ENCODE data around the gene CELF1. TPM values are rescaled to one million over a fixed set of nuclear protein-coding genes. Genes with fewer than 3 reads are reported as not detected.

Gene CELF1
- total RNA-seq, 2 experiments from 2014 or later, result 103 to 111 TPM

GRCh38 chr11:47441421-47441820 is 111.5 kb downstream of the CELF1 start:
- ATAC-seq (ENCODE audit: poor library complexity), result no peak
- H3K9me3 Mint-ChIP-seq, result no peaks in the 10 kb centered on the region
- no peaks in the 10 kb centered on the region for H3K27me3 Mint-ChIP-seq
- no peak for TF ChIP-seq CTCF (IDR thresholded peaks at IDR 0.05)
- H3K4me3 ChIP-seq (ENCODE audit: low read length), result no peak overlapping the region
- no peak overlapping the region for H3K4me3 Mint-ChIP-seq
- DNase-seq, result no peak
- ChIA-PET CTCF (no interaction called here), POLR2A (no interaction called here)
- peaks cover 3% of the 10 kb centered on the region for H3K4me1 ChIP-seq (ENCODE audit: insufficient read depth, low read length)
- H3K36me3 ChIP-seq (ENCODE audit: insufficient read depth, low read length), result no peaks in the 10 kb centered on the region
- H3K27ac Mint-ChIP-seq, result no peak overlapping the region
- H3K27ac ChIP-seq (ENCODE audit: low read depth in 1 of 2, low read length in 2 of 2), result no peak overlapping the region
- intact Hi-C loops (cut with DNase I, micrococcal nuclease), result no loop called here
- H3K9me3 ChIP-seq (ENCODE audit: control insufficient read depth in 1 of 2, insufficient read depth in 1 of 2, low read length in 2 of 2), result peaks cover 0 to 10% of the 10 kb centered on the region in 2 experiments
- no peaks in the 10 kb centered on the region for H3K4me1 Mint-ChIP-seq (ENCODE audit: low read depth)
- H3K27me3 ChIP-seq (ENCODE audit: control insufficient read depth in 1 of 2, insufficient read depth in 2 of 2, low read length in 2 of 2), result no peaks in the 10 kb centered on the region
- no peaks in the 10 kb centered on the region for H3K36me3 Mint-ChIP-seq (ENCODE audit: low read depth)

GRCh38 chr11:47440054-47440476 is 112.9 kb downstream of the CELF1 start:
- H3K27ac ChIP-seq (ENCODE audit: low read depth in 1 of 2, low read length in 2 of 2), result no peak overlapping the region
- no peak overlapping the region for H3K4me3 ChIP-seq (ENCODE audit: low read length)
- no peak for ATAC-seq (ENCODE audit: poor library complexity)
- CTCF ChIA-PET, result no interaction called here
- Mint-ChIP-seq H3K4me1 (ENCODE audit: low read depth) (no peaks in the 10 kb centered on the region), H3K36me3 (ENCODE audit: low read depth) (no peaks in the 10 kb centered on the region), H3K27me3 (no peaks in the 10 kb centered on the region), H3K27ac (no peak overlapping the region), H3K9me3 (no peaks in the 10 kb centered on the region), H3K4me3 (no peak overlapping the region)
- no peaks in the 10 kb centered on the region for H3K36me3 ChIP-seq (ENCODE audit: insufficient read depth, low read length)
- no peaks in the 10 kb centered on the region for H3K27me3 ChIP-seq (ENCODE audit: control insufficient read depth in 1 of 2, insufficient read depth in 2 of 2, low read length in 2 of 2)
- H3K9me3 ChIP-seq (ENCODE audit: control insufficient read depth in 1 of 2, insufficient read depth in 1 of 2, low read length in 2 of 2), result peaks cover 0 to 10% of the 10 kb centered on the region in 2 experiments
- POLR2A ChIA-PET, result no interaction called here
- intact Hi-C loops (cut with DNase I, micrococcal nuclease), result no loop called here
- DNase-seq, result no peak
- H3K4me1 ChIP-seq (ENCODE audit: insufficient read depth, low read length), result peaks cover 3% of the 10 kb centered on the region
- TF ChIP-seq CTCF (IDR thresholded peaks at IDR 0.05), result no peak

- ATAC-seq (ENCODE audit: poor library complexity), result no peak
- ChIA-PET POLR2A (no interaction called here), CTCF (no interaction called here)
- Mint-ChIP-seq H3K4me1 (ENCODE audit: low read depth) (no peaks in the 10 kb centered on the region), H3K27me3 (no peaks in the 10 kb centered on the region), H3K4me3 (no peak overlapping the region), H3K27ac (no peak overlapping the region), H3K36me3 (ENCODE audit: low read depth) (no peaks in the 10 kb centered on the region), H3K9me3 (no peaks in the 10 kb centered on the region)
- DNase-seq, result no peak
- no peaks in the 10 kb centered on the region for H3K27me3 ChIP-seq (ENCODE audit: control insufficient read depth in 1 of 2, insufficient read depth in 2 of 2, low read length in 2 of 2)
- intact Hi-C loops (cut with DNase I, micrococcal nuclease), result no loop called here
- no peak overlapping the region for H3K27ac ChIP-seq (ENCODE audit: low read depth in 1 of 2, low read length in 2 of 2)
- no peak overlapping the region for H3K4me3 ChIP-seq (ENCODE audit: low read length)
- H3K9me3 ChIP-seq (ENCODE audit: control insufficient read depth in 1 of 2, insufficient read depth in 1 of 2, low read length in 2 of 2), result peaks cover 0 to 10% of the 10 kb centered on the region in 2 experiments
- peaks cover 3% of the 10 kb centered on the region for H3K4me1 ChIP-seq (ENCODE audit: insufficient read depth, low read length)
- no peaks in the 10 kb centered on the region for H3K36me3 ChIP-seq (ENCODE audit: insufficient read depth, low read length)
- no peak for TF ChIP-seq CTCF (IDR thresholded peaks at IDR 0.05)
Measured at GRCh38 chr11:47438721-47439120, 114.2 kb downstream of the CELF1 start.
